GM18511 (cell line): ENCODE data around the gene MDM1.

Source experiments
- ATAC-seq: cut with Tn5 transposase; IDR thresholded peaks from one replicate; pipeline ENCODE4 v1.9.1; 2021; ENCODE audit warnings: mild to moderate bottlenecking, moderate library complexity; ENCODE audit not compliant: unreplicated experiment

Gene MDM1

DNA sequence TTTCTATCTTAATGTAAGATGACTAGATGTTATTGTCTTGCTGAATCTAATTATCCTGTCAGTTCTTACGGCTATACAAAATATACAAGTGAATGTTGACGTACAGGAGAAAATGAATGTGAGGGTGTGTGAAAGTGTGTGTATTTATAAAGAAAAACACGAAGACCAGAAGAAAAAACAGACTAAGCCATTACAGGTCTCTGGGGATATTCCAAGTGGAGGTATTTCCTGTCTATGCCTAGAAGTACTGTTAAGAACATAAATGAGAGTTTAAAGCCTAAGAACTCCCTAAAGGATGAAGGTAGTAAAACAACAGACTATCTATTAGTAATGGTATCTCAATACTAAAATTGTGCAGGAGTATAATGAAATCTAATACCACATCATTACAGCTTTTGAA, 7.6 kb downstream of the MDM1 start:
- ATAC-seq, result no peak

- ATAC-seq, result no peak
These were observed 11.0 kb downstream of the MDM1 start for GRCh38 chr12:68321140-68321539.

- no peak for ATAC-seq
These were observed 12.1 kb downstream of the MDM1 start for GRCh38 chr12:68319988-68320623.

DNA sequence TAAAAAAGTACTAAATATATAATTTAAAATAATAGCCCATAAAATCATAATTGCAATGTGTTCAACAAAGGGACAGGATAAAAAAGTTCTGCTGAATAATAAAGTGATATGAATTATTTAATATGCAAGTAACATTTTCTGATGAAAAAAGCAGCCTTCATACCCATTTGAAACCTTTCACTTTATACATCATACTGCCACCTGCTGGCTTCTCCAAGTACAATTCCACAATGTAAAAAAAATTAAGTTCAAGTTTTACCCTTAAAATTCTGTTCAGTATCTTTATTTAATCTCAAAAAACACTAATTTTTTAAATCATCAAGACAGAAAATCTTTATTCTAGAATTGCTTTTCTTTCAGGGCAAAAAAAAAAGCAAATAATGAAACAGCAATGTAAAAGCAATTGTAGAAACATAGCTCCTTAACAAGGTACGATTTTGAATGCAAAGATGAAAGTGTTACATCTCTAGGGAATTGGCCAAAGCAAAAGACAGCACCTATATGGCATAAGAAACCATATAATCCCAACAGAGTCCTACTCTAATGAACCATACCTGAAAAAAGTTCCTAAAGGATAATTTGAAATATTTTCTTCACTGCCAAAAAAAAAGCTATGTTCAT, 15.0 kb downstream of the MDM1 start:
- no peak for ATAC-seq

DNA sequence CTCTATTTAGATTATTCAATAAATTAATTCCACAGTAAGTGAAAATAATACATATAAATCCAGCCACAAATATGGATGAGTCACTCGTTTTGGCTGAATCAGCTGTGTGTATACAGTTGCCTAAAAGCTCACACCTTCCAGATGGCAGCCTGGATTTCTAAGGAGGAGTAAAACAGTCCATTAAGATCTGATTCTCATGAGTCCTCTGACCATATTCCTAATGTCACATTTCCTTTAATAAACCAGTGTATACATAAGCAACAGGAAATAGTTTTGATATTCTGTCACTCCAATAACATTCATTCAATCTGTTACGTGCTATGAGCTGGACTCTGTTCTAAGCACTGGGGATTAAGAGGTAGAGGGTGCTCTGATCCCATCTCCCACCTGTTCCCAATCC, 21.8 kb downstream of the MDM1 start:
- ATAC-seq, result no peak

- ATAC-seq, result no peak
These were observed 25.6 kb downstream of the MDM1 start for GRCh38 chr12:68306564-68306963.

DNA sequence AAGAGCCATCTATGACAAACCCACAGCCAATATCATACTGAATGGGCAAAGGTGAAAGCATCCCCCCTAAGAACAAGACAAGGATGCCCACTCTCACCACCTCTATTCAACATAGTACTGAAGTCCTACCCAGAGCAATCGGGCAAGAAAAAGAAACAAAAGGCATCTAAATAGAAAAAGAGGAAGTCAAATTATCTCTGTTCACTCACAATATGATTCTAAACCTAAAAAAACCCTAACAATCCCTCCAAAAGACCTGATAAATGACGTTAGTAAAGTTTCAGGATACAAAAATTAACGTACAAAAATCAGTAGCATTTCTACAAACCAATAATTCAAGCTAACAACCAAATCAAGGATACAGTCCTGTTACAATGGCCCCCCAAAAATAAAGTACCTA, 26.9 kb downstream of the MDM1 start:
- ATAC-seq, result peak; percentile 55

GRCh38 chr12:68304626-68305025, 27.5 kb downstream of the MDM1 start:
- no peak for ATAC-seq

DNA sequence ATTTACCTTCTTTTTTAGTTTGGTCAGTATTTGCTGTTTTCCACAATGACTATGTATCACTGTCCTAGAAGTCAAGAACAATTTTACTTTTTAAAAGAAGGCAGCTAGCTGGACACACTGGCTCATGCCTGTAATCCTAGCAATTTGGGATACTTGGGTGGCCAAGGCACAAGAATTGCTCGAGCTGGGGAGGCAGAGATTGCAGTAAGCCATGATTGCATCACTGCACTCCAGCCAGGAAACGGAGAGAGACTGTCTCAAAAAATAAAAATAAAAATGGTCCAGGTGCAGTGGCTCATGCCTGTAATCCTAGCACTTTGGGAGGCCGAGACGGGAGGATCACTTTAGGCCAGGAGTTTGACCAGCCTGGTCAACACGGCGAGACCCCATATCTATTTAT, 28.3 kb downstream of the MDM1 start:
- ATAC-seq, result no peak

DNA sequence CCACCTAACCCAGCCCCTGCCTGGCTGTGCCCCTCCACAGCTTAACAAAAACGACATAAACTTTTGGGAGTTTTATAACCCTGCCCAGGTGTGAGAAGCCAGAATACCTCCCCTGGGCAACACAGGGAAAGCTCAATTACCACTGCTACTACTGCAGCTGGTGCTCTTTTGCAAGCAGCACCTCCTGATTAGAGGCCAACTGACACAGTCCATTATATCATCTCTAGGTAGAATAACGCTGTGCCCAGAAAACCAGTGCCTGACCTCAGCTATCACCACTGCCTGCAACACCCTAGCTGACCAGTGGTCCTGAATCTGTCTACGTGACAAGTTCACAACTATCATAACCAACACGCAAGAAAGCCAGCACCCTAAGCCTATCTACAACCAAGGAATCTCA, 34.2 kb downstream of the MDM1 start:
- ATAC-seq, result no peak

- ATAC-seq, result no peak
These were observed 37.9 kb downstream of the MDM1 start for GRCh38 chr12:68294251-68294650.

DNA sequence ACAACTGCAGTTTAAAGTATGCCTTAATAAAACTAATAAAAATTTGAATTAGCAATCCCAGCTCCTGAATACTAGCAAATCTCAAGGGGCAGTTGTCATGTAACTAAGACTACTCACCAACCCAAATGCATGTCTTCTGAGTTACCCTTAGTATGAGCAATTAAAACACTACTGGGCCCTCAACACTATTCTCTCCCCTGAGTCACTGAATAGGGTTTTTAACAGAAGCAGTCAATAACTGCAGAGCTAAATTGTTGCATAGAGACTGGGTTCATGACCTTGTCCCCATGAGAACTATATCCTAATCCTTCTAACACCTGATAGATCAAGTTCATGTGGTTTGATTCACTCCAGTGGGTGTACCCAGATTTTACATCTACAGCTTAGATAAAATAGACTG, 38.8 kb downstream of the MDM1 start:
- no peak for ATAC-seq

DNA sequence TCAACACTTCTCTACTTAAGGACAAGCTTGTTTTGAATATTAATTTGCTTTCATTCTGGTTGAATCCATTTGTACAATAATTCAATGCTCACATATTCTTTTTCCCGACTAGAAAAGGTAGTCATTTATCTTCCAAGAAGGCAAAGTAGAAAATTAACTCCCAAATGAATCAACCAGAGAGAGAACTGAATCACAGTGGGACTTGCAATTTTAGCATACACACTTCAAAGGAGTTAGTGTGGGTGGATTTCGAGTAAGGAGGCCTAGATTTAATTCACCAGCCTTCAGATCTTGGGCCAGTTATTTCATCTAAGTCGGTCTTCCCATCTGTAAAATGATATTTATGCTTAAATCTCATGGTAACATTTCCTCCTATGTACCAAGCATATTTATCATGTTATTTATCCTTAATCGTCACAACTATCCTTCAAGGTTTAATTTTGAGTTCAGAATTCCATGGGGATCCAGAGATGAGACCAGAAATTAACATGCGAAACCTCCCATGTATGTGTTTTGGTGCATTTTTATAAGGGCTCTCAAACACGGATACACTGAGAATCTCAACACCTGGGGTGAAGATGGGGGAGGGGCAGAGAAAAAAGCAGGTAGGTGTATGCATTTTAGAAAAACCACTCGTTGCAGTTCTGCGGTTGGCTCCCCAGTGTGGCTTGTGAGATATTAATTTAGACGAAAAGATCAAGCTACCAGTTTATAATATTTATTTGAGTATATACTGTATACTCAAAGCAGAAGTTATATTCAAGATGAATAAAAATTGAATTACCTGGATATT, 39.8 kb downstream of the MDM1 start:
- ATAC-seq, result no peak

- ATAC-seq, result no peak
These were observed 40.6 kb downstream of the MDM1 start for GRCh38 chr12:68291396-68292036.

GRCh38 chr12:68290126-68290525, 42.0 kb downstream of the MDM1 start:
- peak; percentile 99 for ATAC-seq

DNA sequence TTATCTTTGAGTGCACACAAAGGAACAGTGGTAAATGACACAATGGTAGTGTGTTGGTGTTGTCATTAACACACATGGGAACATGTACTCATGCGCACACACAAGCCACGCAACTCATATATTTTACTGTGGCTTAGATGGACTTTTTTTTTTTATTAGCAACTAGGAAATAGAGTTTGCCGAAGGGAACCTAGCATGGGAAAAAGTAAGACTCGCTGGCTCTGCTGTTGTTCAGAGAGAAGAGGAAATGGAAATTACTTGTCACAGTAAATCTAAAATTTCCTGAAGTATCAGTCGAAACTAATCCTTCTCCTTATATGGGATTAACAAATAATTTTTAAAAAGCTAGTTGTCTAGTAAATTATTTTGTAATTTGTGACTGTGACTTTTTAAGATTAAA, 45.1 kb downstream of the MDM1 start:
- ATAC-seq, result no peak

DNA sequence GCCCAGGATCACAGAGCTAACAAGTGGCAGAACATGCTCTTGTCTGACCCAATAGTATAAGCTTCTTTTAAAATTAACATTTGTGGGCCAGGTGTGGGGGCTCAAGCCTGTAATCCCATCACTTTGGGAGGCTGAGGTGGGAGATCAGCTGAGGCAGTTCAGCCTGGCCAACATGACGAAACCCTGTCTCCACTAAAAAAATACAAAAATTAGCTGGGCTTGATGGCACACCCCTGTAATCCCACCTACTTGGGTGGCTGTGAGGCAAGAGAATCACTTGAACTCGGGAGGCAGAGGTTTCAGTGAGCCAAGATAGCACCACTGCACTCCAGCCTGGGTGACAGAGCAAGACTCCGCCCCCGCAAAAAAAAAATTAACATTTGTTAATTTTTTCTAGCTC, 45.8 kb downstream of the MDM1 start:
- no peak for ATAC-seq

GRCh38 chr12:68285541-68285940, 46.6 kb downstream of the MDM1 start:
- ATAC-seq, result no peak

GRCh38 chr12:68281322-68282077, 50.7 kb downstream of the MDM1 start:
- no peak for ATAC-seq

GRCh38 chr12:68280240-68280639, 51.9 kb downstream of the MDM1 start:
- ATAC-seq, result no peak
